DOHH2 (cell line): ENCODE measurements around the gene ADAMTSL4.
A peak's percentile ranks its signal among the peaks of the same experiment; 100 is the strongest.

ENCODE experiments used
- H3F3A ChIP-seq: fragments of 200-600 bp; sonication (generic), shearing (Covaris generic); 2 replicates; pipeline ENCODE4 v1.6.0; 2016; ENCODE audit warnings: antibody characterized with exemption, mild to moderate bottlenecking; ENCODE audit not compliant: control insufficient read depth, insufficient read depth
- H3K27ac ChIP-seq: fragments of 200-600 bp; sonication (generic); 2 replicates; pipeline ENCODE4 v1.5.1; 2014; ENCODE audit warnings: low read depth, mild to moderate bottlenecking, low read length, moderate library complexity
- H3K27me3 ChIP-seq: fragments of 200-600 bp; sonication (generic); 2 replicates; pipeline ENCODE4 v1.6.1; 2014; ENCODE audit warnings: mild to moderate bottlenecking, low read length, mixed read lengths; ENCODE audit not compliant: control insufficient read depth
- H3K36me3 ChIP-seq: fragments of 200-600 bp; sonication (generic); 2 replicates; pipeline ENCODE4 v1.6.1; 2014; ENCODE audit warnings: mild to moderate bottlenecking, low read length, moderate library complexity, mixed read lengths; ENCODE audit not compliant: control insufficient read depth
- H3K4me1 ChIP-seq: fragments of 200-600 bp; sonication (generic); 2 replicates; pipeline ENCODE4 v1.6.1; 2014; ENCODE audit warnings: mild to moderate bottlenecking, low read length, mixed read lengths; ENCODE audit not compliant: control insufficient read depth
- H3K4me2 ChIP-seq: fragments of 200-600 bp; sonication (generic); 2 replicates; pipeline ENCODE4 v1.6.0; 2014; ENCODE audit warnings: mild to moderate bottlenecking, low read length, moderate library complexity
- H3K4me3 ChIP-seq: fragments of 200-600 bp; sonication (generic); 2 replicates; pipeline ENCODE4 v1.5.1; 2014; ENCODE audit warnings: mild to moderate bottlenecking, low read length, mixed read lengths
- H3K79me2 ChIP-seq: fragments of 200-600 bp; sonication (generic); 2 replicates; pipeline ENCODE4 v1.6.1; 2014; ENCODE audit warnings: mild to moderate bottlenecking, low read length, mixed read lengths; ENCODE audit not compliant: control insufficient read depth
- H3K9me2 ChIP-seq: fragments of 200-600 bp; sonication (generic); replicated peaks from 2 replicates; pipeline ENCODE4 v1.6.1; 2014; ENCODE audit warnings: mild to moderate bottlenecking, low read length, mixed read lengths; ENCODE audit not compliant: control insufficient read depth
- H3K9me3 ChIP-seq: fragments of 200-600 bp; sonication (generic); 2 replicates; pipeline ENCODE4 v1.6.1; 2014; ENCODE audit warnings: antibody characterized with exemption, low read length, mixed read lengths; ENCODE audit not compliant: control insufficient read depth, insufficient read depth
- H4K20me1 ChIP-seq: fragments of 200-600 bp; sonication (generic); 2 replicates; pipeline ENCODE4 v1.6.0; 2014; ENCODE audit warnings: low read depth, mild to moderate bottlenecking, antibody characterized with exemption, low read length, moderate library complexity; ENCODE audit not compliant: control insufficient read depth, insufficient read depth
- EZH2phosphoT487 ChIP-seq: fragments of 200-600 bp; sonication (generic); IDR thresholded peaks from 2 replicates; pipeline ENCODE4 v1.6.1; 2017; ENCODE audit warnings: borderline replicate concordance, mild to moderate bottlenecking, antibody characterized with exemption, low read length, moderate library complexity, mixed read lengths
- TF ChIP-seq, protein P1 (sequence below): fragments of 200-600 bp; sonication (generic); IDR thresholded peaks from one replicate; pipeline ENCODE4 v1.5.1; 2014; ENCODE audit warnings: antibody characterized with exemption, mild to moderate bottlenecking, low read depth, low read length; ENCODE audit not compliant: poor library complexity, severe bottlenecking

Gene ADAMTSL4

DNA sequence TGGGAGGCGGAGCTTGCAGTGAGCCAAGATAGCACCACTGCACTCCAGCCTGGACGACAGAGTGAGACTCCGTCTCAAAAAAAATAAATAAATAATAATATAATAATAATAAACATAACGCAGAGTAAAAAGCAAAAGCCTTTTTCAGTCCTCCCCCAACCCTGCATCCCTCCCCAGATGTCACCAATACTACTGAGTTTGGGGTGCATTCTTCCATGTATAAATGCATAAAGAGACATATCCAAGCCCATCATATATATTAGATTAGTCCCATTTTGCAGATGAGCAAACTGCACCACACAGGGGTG is 930 bp upstream of the ADAMTSL4 start:
- Histone ChIP-seq H3F3A (no peaks in the 10 kb centered on the region), H4K20me1 (no peaks in the 10 kb centered on the region), H3K36me3 (no peaks in the 10 kb centered on the region), H3K27ac (no peak overlapping the region), H3K4me3 (peak overlapping the region; percentile 57), H3K79me2 (no peaks in the 10 kb centered on the region), H3K27me3 (peaks cover 48% of the 10 kb centered on the region), H3K9me2 (no peaks in the 10 kb centered on the region), H3K4me1 (peaks cover 12% of the 10 kb centered on the region), H3K4me2 (peak overlapping the region; percentile 68), H3K9me3 (no peaks in the 10 kb centered on the region)
- no peak for TF ChIP-seq EZH2phosphoT487
- TF ChIP-seq, protein P1, sequence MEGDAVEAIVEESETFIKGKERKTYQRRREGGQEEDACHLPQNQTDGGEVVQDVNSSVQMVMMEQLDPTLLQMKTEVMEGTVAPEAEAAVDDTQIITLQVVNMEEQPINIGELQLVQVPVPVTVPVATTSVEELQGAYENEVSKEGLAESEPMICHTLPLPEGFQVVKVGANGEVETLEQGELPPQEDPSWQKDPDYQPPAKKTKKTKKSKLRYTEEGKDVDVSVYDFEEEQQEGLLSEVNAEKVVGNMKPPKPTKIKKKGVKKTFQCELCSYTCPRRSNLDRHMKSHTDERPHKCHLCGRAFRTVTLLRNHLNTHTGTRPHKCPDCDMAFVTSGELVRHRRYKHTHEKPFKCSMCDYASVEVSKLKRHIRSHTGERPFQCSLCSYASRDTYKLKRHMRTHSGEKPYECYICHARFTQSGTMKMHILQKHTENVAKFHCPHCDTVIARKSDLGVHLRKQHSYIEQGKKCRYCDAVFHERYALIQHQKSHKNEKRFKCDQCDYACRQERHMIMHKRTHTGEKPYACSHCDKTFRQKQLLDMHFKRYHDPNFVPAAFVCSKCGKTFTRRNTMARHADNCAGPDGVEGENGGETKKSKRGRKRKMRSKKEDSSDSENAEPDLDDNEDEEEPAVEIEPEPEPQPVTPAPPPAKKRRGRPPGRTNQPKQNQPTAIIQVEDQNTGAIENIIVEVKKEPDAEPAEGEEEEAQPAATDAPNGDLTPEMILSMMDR, result no peak

DNA sequence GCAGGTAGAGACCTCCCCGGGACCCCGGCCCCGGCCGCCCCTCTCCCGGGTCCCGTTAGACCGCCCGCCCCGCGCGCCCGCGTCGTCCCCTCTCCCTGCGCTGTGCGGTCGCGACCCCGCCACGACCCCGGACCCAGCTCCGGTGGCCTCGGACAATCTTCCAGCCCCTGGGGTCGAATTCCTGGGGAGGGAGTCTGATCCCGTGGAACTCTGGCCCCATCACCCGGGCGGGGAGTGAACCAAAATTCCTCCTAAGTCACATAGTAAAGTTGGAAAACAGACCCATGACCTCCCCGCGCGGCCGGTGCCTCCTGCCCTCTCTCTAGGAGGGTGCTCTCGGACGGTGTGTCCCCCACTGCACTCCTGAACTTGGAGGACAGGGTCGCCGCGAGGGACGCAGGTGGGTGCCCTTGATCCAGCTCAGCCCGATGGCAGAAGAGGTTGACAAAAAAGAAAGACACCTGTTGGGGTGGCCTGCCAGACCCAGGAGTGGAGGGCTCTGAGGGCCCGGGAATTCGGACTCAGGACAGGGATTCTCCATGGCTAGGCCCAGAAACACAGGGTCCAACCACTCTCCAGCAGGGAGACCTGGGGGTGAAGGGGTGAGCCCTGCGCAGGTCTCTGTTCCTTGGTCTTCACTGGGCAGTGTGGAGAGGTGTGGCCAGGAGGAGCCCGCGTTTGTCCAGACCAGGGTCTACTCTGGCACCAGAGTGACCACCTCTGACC is 451 bp downstream of the ADAMTSL4 start:
- H3K79me2 ChIP-seq, result no peaks in the 10 kb centered on the region

DNA sequence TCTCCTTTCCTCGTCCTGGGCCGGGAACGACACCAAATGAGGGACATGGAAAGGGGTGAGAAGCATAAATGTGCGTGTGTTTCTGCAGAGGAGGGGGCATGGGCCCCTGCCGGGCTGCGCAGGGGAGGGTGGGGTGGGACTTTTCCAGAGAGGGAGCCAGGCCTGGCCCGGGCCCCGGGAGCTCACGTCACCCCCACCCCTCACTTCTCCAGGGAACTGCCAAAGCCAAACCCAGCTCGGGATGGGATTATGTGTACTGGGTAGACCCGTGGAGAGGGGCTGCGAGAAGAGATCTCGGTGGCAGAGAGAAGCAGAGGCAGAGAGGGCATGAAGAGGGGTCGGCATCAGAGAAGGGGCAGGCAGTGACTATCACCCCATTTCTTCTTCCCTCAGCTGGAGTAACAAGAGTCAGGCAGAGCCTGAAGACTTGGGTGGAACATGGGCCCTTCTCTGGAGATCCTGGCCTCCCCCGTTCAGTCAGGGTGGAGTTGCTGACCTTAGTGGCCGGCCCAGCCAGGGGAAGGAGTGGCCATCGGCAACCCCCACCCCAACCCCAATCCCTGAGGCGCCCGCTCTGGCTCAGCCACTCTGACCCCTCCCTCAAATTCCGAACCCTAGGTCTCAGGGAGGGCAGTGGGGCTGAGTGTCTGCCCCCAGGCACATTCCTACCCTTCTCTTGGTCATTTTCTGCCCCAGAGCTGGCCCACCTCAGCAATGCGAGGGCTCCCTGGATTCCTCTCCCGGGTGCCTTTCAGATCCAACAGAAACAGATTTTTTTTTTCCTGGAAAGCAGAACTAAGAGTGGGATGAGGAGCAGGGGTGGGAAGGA is 1.2 kb downstream of the ADAMTSL4 start:
- Histone ChIP-seq H3K27ac (no peak overlapping the region), H3K4me3 (no peak overlapping the region), H3K4me1 (peaks cover 12% of the 10 kb centered on the region), H3K79me2 (no peaks in the 10 kb centered on the region), H3K9me3 (no peaks in the 10 kb centered on the region), H3K4me2 (no peak overlapping the region), H4K20me1 (no peaks in the 10 kb centered on the region), H3K9me2 (no peaks in the 10 kb centered on the region), H3K36me3 (no peaks in the 10 kb centered on the region), H3F3A (no peaks in the 10 kb centered on the region), H3K27me3 (peaks cover 39% of the 10 kb centered on the region)
- no peak for TF ChIP-seq EZH2phosphoT487
- TF ChIP-seq, protein P1, result no peak

More for the DNA sequence above, 451 bp downstream of the ADAMTSL4 start:
- no peak overlapping the region for H3K27ac ChIP-seq
- peaks cover 12% of the 10 kb centered on the region for H3K4me1 ChIP-seq
- no peak overlapping the region for H3K4me3 ChIP-seq
- H3K9me3 ChIP-seq, result no peaks in the 10 kb centered on the region
- no peaks in the 10 kb centered on the region for H4K20me1 ChIP-seq
- no peaks in the 10 kb centered on the region for H3K36me3 ChIP-seq
- no peaks in the 10 kb centered on the region for H3F3A ChIP-seq
- no peaks in the 10 kb centered on the region for H3K9me2 ChIP-seq
- H3K4me2 ChIP-seq, result no peak overlapping the region
- peaks cover 40% of the 10 kb centered on the region for H3K27me3 ChIP-seq
- TF ChIP-seq, protein P1, result no peak
- TF ChIP-seq EZH2phosphoT487, result no peak
